GM18502 (cell line): ENCODE results near the gene KIF23.

Source experiments
- ATAC-seq: cut with Tn5 transposase; IDR thresholded peaks from one replicate; pipeline ENCODE4 v1.9.1; 2021; ENCODE audit warnings: mild to moderate bottlenecking; ENCODE audit not compliant: unreplicated experiment, poor library complexity

Gene KIF23

DNA sequence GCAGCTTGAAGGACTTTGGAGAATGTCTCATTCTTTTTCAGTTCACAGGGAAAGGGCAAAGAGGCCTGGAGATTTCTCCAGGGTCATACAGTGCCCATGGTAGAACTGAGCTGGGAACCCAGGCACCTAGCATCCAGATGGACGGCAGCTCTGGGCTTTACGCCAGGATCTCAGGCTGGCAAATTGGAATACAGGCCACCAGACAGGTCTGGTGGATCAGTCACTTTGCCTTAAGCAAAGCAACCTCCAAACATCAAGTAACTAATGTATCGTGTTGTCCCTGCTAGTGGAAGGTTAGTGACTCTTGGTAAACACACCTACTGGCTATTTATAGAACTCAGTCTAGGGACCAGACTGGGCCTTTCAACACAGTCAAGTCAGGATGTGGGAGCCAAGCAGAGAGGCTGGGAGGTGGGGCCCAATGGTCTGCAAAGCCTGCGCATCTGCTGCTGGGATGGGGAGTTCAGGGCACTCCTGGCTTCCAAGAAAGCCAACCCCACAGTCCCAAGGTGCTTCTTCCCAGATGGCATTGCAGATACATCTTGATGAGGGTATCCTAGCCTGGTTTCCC lies 68.6 kb downstream of the KIF23 start:
- ATAC-seq: no peak

DNA sequence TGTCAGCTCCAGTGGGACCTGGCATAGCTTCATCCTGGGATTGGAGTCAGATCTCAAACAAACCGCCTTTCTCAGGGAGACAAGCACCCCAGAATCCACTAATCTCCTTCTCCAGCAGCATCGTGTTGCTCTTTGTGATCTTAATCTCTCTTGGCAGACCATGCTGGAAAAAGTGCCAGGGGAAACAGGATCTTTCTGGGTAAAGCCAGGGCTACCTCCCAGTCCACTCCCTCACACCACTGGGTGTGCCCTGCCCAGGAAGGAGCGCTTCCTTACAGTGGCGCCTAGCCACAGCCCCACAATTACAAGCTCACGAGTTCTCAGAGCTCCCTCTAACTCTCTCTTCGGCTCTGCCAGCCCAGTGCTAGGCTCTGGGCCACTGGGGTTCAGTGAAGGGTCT lies 70.7 kb downstream of the KIF23 start:
- ATAC-seq: no peak

- no peak for ATAC-seq
Measured at GRCh38 chr15:69486481-69487110, 72.4 kb downstream of the KIF23 start.

DNA sequence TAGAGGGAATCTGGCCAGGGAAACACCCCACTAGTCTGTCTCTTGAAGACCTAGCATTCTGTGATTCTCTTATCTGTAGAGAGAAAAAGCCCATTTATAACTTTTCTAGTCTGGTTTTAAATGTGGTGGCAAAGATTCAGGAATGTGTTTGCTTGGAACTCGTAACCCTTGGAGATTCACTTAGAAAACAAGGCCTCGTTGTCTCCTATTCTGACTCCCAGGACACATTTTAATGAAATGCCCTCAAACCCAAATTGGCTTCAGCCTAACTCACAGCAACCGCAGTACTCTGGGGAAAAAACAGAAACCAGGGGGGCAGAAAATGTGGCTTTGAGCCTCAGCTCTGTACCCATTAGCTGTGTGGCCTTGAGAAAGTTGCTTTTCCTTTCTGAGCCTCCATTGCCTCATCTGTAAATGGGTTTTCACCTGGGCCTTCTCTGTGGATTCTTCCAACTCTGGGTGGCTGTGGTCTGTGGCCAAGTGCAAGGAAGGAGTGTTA lies 75.0 kb downstream of the KIF23 start:
- ATAC-seq: no peak

DNA sequence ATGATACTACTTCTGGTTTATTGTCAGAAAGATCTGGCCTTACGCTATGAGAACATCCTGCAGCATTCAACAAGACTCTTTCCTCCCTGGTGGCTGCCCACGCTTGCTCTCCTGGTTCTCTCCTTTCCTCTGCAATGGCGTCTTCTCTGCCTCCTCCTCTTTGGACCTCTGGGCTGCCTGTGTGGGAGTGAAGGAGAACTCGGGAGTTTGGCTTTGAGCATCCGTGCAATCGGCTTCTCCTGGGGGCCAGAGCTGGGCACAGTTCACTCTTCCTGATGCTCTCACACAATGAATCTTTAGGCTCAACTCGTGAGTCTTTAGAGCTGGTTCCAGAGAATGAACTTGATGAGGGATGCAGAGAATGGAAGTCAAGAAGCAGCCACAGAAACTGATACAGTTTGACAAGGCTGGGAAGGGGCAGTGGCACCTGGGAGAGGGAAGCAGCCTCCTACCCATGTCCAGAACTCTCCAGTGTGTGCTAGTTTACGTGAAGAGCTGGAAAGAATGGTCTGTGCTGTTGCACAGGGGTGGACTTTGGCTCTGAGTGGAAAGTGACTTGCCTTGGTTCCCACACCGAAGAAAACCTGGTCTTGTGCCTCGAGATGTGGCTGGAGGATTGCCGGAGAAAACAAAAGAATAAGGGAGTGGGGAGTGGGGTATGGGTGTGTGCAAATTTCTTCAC lies 76.3 kb downstream of the KIF23 start:
- no peak for ATAC-seq

- ATAC-seq: no peak
Measured at GRCh38 chr15:69491038-69491505, 76.9 kb downstream of the KIF23 start.

- ATAC-seq: no peak
Measured at GRCh38 chr15:69493406-69493805, 79.3 kb downstream of the KIF23 start.

- no peak for ATAC-seq
Measured at GRCh38 chr15:69496001-69496400, 81.9 kb downstream of the KIF23 start.

DNA sequence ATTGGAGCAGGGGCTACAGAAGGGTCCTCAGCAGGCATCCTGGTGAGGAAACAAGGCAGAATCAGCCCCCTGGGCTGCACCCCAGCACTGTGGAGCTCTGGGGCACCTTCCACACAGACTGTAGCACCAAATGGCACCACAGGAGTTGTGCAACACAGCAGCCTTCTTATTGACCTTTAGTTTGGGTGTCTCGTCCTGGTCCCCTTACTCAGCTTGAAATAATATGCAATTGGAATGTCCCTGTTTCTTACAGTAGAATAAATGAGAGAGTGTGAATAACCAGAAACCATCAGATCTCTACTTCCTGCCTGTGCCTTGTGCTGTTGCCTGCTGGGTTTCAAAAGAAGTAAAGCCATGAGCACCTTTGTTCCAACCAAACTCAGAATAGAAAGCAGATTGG lies 82.9 kb downstream of the KIF23 start:
- ATAC-seq: no peak

GRCh38 chr15:69497667-69498066 lies 83.5 kb downstream of the KIF23 start:
- ATAC-seq: no peak
